ENCODE data around the gene IL9R.
"Not testable (repeated sequence)": the region's sequence is repeated elsewhere in the genome, so short reads cannot be mapped to it uniquely, and the experiment has no call there.

The IL9R gene

GRCh38 chrX:155988859-155989258, 8.6 kb upstream of the IL9R start:
- Histone ChIP-seq H3K36me3 (no peaks in the 10 kb centered on the region), H3K27me3 (no peaks in the 10 kb centered on the region), H3K9me3 (replicated peaks in 1 of 11) (peaks cover 7 to 16% (median 11%) of the 10 kb centered on the region in 11 experiments; a peak in 21 of 22 replicates), H4K20me1 (no peaks in the 10 kb centered on the region), H3K4me2 (no peak overlapping the region), H3K27ac (no peak overlapping the region), H3K4me3 (no peak overlapping the region), H3K4me1 (no peaks in the 10 kb centered on the region), H3K9ac (no peak overlapping the region)
- no peak for TF ChIP-seq Cebpa-rat (IDR thresholded peaks at IDR 0.05)

GRCh38 chrX:155993421-155993820, 4.1 kb upstream of the IL9R start:
- Histone ChIP-seq H3K4me3 (no peak overlapping the region), H3K4me1 (peaks cover 0 to 17% (median 15%) of the 10 kb centered on the region in 10 experiments; a peak in 13 of 20 replicates), H3K27me3 (no peaks in the 10 kb centered on the region), H3K36me3 (no peaks in the 10 kb centered on the region), H3K4me2 (no peak overlapping the region), H4K20me1 (no peaks in the 10 kb centered on the region), H3K27ac (no peak overlapping the region), H3K9ac (no peak overlapping the region), H3K9me3 (replicated peaks in 1 of 11) (no peaks in the 10 kb centered on the region)
- TF ChIP-seq Cebpa-rat (IDR thresholded peaks at IDR 0.05), result no peak

GRCh38 chrX:155995321-155995875, 2.1 kb upstream of the IL9R start:
- H3K4me2 ChIP-seq, result no peak overlapping the region
- no peak overlapping the region for H3K27ac ChIP-seq
- H3K9me3 ChIP-seq (replicated peaks in 1 of 11), result no peaks in the 10 kb centered on the region
- no peak overlapping the region for H3K9ac ChIP-seq
- peaks cover 0 to 37% (median 32%) of the 10 kb centered on the region in 10 experiments; a peak in 16 of 20 replicates for H3K4me1 ChIP-seq
- H3K4me3 ChIP-seq, result no peak overlapping the region
- H3K36me3 ChIP-seq, result no peaks in the 10 kb centered on the region
- no peaks in the 10 kb centered on the region for H4K20me1 ChIP-seq
- H3K27me3 ChIP-seq, result no peaks in the 10 kb centered on the region
- no peak for TF ChIP-seq Cebpa-rat (IDR thresholded peaks at IDR 0.05)

- TF ChIP-seq Cebpa-rat (IDR thresholded peaks at IDR 0.05), result no peak
- H3K9me3 ChIP-seq (replicated peaks in 1 of 11), result no peaks in the 10 kb centered on the region
- H3K27me3 ChIP-seq, result no peaks in the 10 kb centered on the region
- peaks cover 5 to 64% (median 58%) of the 10 kb centered on the region in 10 experiments; a peak in 18 of 20 replicates for H3K4me1 ChIP-seq
- no peak overlapping the region for H3K4me3 ChIP-seq
- H3K36me3 ChIP-seq, result no peaks in the 10 kb centered on the region
- no peaks in the 10 kb centered on the region for H4K20me1 ChIP-seq
- peak overlapping the region in 8 of 11 experiments; percentile 19 to 65 (median 48); a peak in 15 of 22 replicates for H3K4me2 ChIP-seq
- H3K9ac ChIP-seq, result no peak overlapping the region
- H3K27ac ChIP-seq, result no peak overlapping the region
Measured at GRCh38 chrX:155998116-155998515, 620 bp downstream of the IL9R start.

GRCh38 chrX:155998761-155999510, 1.4 kb downstream of the IL9R start:
- no peaks in the 10 kb centered on the region for H3K9me3 ChIP-seq (replicated peaks in 1 of 11)
- H3K4me1 ChIP-seq, result peaks cover 5 to 72% (median 66%) of the 10 kb centered on the region in 10 experiments; a peak in 18 of 20 replicates
- H3K9ac ChIP-seq, result no peak overlapping the region
- H3K4me3 ChIP-seq, result no peak overlapping the region
- no peak overlapping the region for H3K27ac ChIP-seq
- no peaks in the 10 kb centered on the region for H3K27me3 ChIP-seq
- peak overlapping the region in 8 of 11 experiments; percentile 19 to 75 (median 54); a peak in 12 of 22 replicates for H3K4me2 ChIP-seq
- no peak for TF ChIP-seq Cebpa-rat (IDR thresholded peaks at IDR 0.05)
- no peaks in the 10 kb centered on the region for H4K20me1 ChIP-seq
- H3K36me3 ChIP-seq, result no peaks in the 10 kb centered on the region

- not testable (repeated sequence) for H3K9me3 ChIP-seq (replicated peaks in 1 of 11); H3K9ac ChIP-seq
- H3K4me2 ChIP-seq, result peak overlapping the region in 5 of 11 experiments; percentile 10 to 75 (median 21); a peak in 6 of 22 replicates
Measured at GRCh38 chrX:155999751-156000150, 2.3 kb downstream of the IL9R start.

GRCh38 chrX:156000361-156000926, 2.9 kb downstream of the IL9R start:
- no peak for TF ChIP-seq Cebpa-rat (IDR thresholded peaks at IDR 0.05)
- Histone ChIP-seq H3K36me3 (no peaks in the 10 kb centered on the region), H3K27me3 (no peaks in the 10 kb centered on the region), H3K4me3 (no peak overlapping the region), H3K4me2 (peak overlapping the region in 10 of 11 experiments; percentile 29 to 81 (median 72); a peak in 18 of 22 replicates), H3K27ac (peak overlapping the region in 3 of 11 experiments; percentile 44 to 54 (median 53); a peak in 5 of 22 replicates), H3K9ac (peak overlapping the region in 3 of 11 experiments; percentile 4 to 48 (median 29); a peak in 3 of 22 replicates), H3K9me3 (replicated peaks in 1 of 11) (no peaks in the 10 kb centered on the region), H3K4me1 (peaks cover 5 to 87% (median 81%) of the 10 kb centered on the region in 10 experiments; a peak in 18 of 20 replicates), H4K20me1 (no peaks in the 10 kb centered on the region)

More at GRCh38 chrX:155999751-156000150, 2.3 kb downstream of the IL9R start:
- not testable (repeated sequence) for H3K27me3 ChIP-seq, H4K20me1 ChIP-seq, H3K4me3 ChIP-seq, H3K36me3 ChIP-seq, H3K27ac ChIP-seq
- H3K4me1 ChIP-seq, result peaks cover 5 to 81% (median 74%) of the 10 kb centered on the region in 10 experiments; a peak in 18 of 20 replicates

GRCh38 chrX:156001001-156001666, 3.6 kb downstream of the IL9R start:
- no peaks in the 10 kb centered on the region for H3K27me3 ChIP-seq
- TF ChIP-seq Cebpa-rat (IDR thresholded peaks at IDR 0.05), result no peak
- peak overlapping the region in 4 of 11 experiments; percentile 35 to 54 (median 48); a peak in 9 of 22 replicates for H3K27ac ChIP-seq
- peak overlapping the region in 9 of 11 experiments; percentile 29 to 81 (median 74); a peak in 18 of 22 replicates for H3K4me2 ChIP-seq
- no peak overlapping the region for H3K4me3 ChIP-seq
- H3K9ac ChIP-seq, result peak overlapping the region in 3 of 11 experiments; percentile 23 to 48 (median 29); a peak in 4 of 22 replicates
- peaks cover 5 to 94% (median 83%) of the 10 kb centered on the region in 10 experiments; a peak in 18 of 20 replicates for H3K4me1 ChIP-seq
- no peaks in the 10 kb centered on the region for H3K9me3 ChIP-seq (replicated peaks in 1 of 11)
- H4K20me1 ChIP-seq, result no peaks in the 10 kb centered on the region
- H3K36me3 ChIP-seq, result no peaks in the 10 kb centered on the region
